Measurements from ENCODE around the gene ADAP1.
"Not testable (repeated sequence)": the region's sequence is repeated elsewhere in the genome, so short reads cannot be mapped to it uniquely, and the experiment has no call there.

Gene ADAP1

DNA sequence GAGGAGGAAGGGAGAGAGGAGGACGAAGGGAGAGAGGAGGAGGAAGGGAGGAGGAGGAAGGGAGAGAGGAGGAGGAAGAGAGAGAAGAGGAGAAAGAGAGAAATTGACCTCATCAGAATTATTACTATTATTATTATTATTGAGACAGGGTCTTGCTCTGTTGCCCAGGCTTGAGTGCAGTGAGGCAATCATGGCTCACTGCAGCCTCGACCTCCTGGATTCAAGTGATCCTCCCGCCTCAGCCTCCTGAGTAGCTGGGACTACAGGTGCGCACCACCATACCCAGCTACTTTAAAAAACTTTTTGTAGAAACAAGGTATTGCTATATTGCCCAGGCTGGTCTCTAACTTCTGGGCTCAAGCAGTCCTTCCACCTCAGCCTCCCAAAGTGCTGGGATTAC is 10.7 kb downstream of the ADAP1 start:
- H3K36me3 ChIP-seq (ENCODE audit: control insufficient read depth in 2 of 2, insufficient read depth in 1 of 2, low read length in 2 of 2); POLR2A ChIA-PET; H3K4me3 ChIP-seq (ENCODE audit: low read depth, low read length); H3K4me1 ChIP-seq (ENCODE audit: control insufficient read depth, insufficient read depth, low read length); CTCF ChIA-PET; H3K27ac ChIP-seq (ENCODE audit: extremely low read depth, low read depth, low read length); H3K9me3 ChIP-seq (ENCODE audit: control insufficient read depth, insufficient read depth, low read depth, low read length): not testable (repeated sequence)

GRCh38 chr7:940599-941408 is 13.7 kb downstream of the ADAP1 start:
- Histone ChIP-seq H3K27ac (ENCODE audit: extremely low read depth, low read depth, low read length) (no peak overlapping the region), H3K9me3 (ENCODE audit: control insufficient read depth, insufficient read depth, low read depth, low read length) (no peaks in the 10 kb centered on the region), H3K36me3 (ENCODE audit: control insufficient read depth in 2 of 2, insufficient read depth in 1 of 2, low read length in 2 of 2) (no peaks in the 10 kb centered on the region), H3K4me3 (ENCODE audit: low read depth, low read length) (no peak overlapping the region), H3K4me1 (ENCODE audit: control insufficient read depth, insufficient read depth, low read length) (no peaks in the 10 kb centered on the region)
- CTCF ChIA-PET, result no interaction called here
- POLR2A ChIA-PET, result no interaction called here
- TF ChIP-seq PRDM10 (tag by site-specific recombination; IDR thresholded peaks at IDR 0.05), result no peak
- TF ChIP-seq ZNF610 (tag by site-specific recombination; IDR thresholded peaks at IDR 0.05; ENCODE audit: borderline replicate concordance), result no peak

DNA sequence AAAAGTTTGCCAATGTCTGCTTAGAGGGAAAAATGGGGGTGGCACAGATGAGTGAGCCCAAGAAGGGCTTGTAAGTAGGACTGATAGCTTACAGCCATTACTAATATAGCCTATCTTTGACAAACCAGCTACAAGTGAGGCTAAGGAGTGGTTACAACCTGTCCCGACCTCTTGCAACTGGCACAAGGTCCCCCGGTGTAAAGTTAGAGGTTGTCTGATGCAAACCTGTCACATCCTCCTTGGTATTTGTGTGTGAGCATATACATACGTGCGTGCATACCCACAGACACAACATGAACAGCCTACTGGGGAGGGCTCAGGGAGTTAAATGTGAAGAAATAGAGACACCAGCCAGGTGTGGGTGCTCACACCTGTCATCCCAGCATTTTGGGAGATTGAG is 14.6 kb downstream of the ADAP1 start:
- H3K36me3 ChIP-seq (ENCODE audit: control insufficient read depth in 2 of 2, insufficient read depth in 1 of 2, low read length in 2 of 2), result no peaks in the 10 kb centered on the region
- H3K4me1 ChIP-seq (ENCODE audit: control insufficient read depth, insufficient read depth, low read length), result no peaks in the 10 kb centered on the region
- ChIA-PET POLR2A (no interaction called here), CTCF (interaction anchor here (0.6 kb wide), 1 partner anchor 126 kb away, joined by 5 read pairs; no protein-coding TSS in a partner anchor)
- H3K4me3 ChIP-seq (ENCODE audit: low read depth, low read length), result no peak overlapping the region
- TF ChIP-seq ZBTB26 (tag by site-specific recombination; optimal IDR thresholded peaks at IDR 0.05) (no peak), ZNF707 (tag by site-specific recombination; IDR thresholded peaks at IDR 0.05) (no peak), REPIN1 (tag by site-specific recombination; IDR thresholded peaks at IDR 0.05; ENCODE audit: low read depth) (no peak), ZSCAN4 (tag by site-specific recombination; IDR thresholded peaks at IDR 0.05) (no peak), YY1 (tag by site-specific recombination; IDR thresholded peaks at IDR 0.05) (no peak)
- H3K9me3 ChIP-seq (ENCODE audit: control insufficient read depth, insufficient read depth, low read depth, low read length), result no peaks in the 10 kb centered on the region
- no peak overlapping the region for H3K27ac ChIP-seq (ENCODE audit: extremely low read depth, low read depth, low read length)

DNA sequence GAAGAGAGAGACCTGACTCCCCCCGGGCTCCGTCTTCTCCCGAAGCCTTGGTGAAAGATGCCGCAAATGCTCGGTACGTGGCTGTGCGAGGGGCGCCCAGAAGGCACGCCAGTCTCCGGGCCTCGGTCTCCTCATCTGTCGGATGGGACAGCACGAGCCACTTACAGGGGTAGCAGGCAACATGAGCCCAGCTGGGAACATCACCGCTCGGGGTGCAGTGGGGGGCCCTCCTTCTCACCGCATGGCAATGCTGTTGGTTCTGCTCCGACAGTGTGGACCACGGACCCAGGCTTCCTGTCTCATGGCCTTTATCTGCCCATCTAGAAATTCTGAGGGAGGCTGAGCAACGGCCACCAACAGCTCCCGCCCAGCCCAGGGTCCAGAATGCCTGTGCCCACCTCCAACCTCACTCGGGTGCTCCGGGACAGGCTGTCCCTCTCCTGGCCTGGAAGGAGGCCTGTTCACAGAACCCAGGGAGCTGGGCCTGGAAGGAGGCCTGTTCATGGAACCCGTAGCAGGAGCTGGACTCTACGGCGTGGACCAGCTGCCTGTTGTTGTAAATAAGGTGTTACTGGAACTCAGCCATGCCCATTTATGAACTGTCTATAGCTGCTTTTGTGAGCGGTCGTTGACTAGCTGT is 15.8 kb downstream of the ADAP1 start:
- no peak overlapping the region for H3K4me3 ChIP-seq (ENCODE audit: low read depth, low read length)
- no peaks in the 10 kb centered on the region for H3K4me1 ChIP-seq (ENCODE audit: control insufficient read depth, insufficient read depth, low read length)
- CTCF ChIA-PET, result no interaction called here
- TF ChIP-seq ZNF174 (tag by site-specific recombination; IDR thresholded peaks at IDR 0.05), result no peak
- H3K27ac ChIP-seq (ENCODE audit: extremely low read depth, low read depth, low read length), result no peak overlapping the region
- no peaks in the 10 kb centered on the region for H3K9me3 ChIP-seq (ENCODE audit: control insufficient read depth, insufficient read depth, low read depth, low read length)
- H3K36me3 ChIP-seq (ENCODE audit: control insufficient read depth in 2 of 2, insufficient read depth in 1 of 2, low read length in 2 of 2), result no peaks in the 10 kb centered on the region
- POLR2A ChIA-PET, result no interaction called here
